ENCODE data around the gene FUT4. TPM values are rescaled to one million over a fixed set of nuclear protein-coding genes. Genes with fewer than 3 reads are reported as not detected.
"Not testable (repeated sequence)": the region's sequence is repeated elsewhere in the genome, so short reads cannot be mapped to it uniquely, and the experiment has no call there.

FUT4 gene
- total and polyA plus RNA-seq, 2 donors (not counting 1 experiment from before 2014, with no cell fraction given), result 0.89 to 3.7 TPM

- Histone ChIP-seq H3K79me2 (ENCODE audit: control insufficient read depth, insufficient read depth, low read length) (no peaks in the 10 kb centered on the region), H3K36me3 (replicated peaks in 1 of 2; ENCODE audit: control extremely low read depth in 1 of 2, control insufficient read depth in 1 of 2, extremely low read depth in 1 of 2, insufficient read depth in 2 of 2, low read length in 1 of 2) (no peaks in the 10 kb centered on the region), H3K27me3 (replicated peaks in 1 of 4; ENCODE audit: control extremely low read depth in 1 of 4, control insufficient read depth in 3 of 4, insufficient read depth in 4 of 4, low read length in 3 of 4) (no peaks in the 10 kb centered on the region), H3K4me2 (replicated peaks; ENCODE audit: low read depth, low read length, poor library complexity, severe bottlenecking) (no peak overlapping the region), H3K4me3 (ENCODE audit: control extremely low read depth in 1 of 5, extremely low read depth in 1 of 5, insufficient read depth in 1 of 5, low read depth in 2 of 5, low read length in 4 of 5) (no peak overlapping the region), H4K20me1 (ENCODE audit: control insufficient read depth, insufficient read depth, low read length, poor library complexity, severe bottlenecking) (no peaks in the 10 kb centered on the region), H2AFZ (ENCODE audit: insufficient read depth, low read depth, low read length, poor library complexity, severe bottlenecking) (no peak overlapping the region), H3K4me1 (ENCODE audit: control insufficient read depth in 2 of 2, insufficient read depth in 2 of 2, low read length in 2 of 2) (no peaks in the 10 kb centered on the region), H3K9me3 (ENCODE audit: control extremely low read depth in 1 of 3, control insufficient read depth in 2 of 3, insufficient read depth in 1 of 3, low read length in 2 of 3) (no peaks in the 10 kb centered on the region), H3K9ac (ENCODE audit: low read length) (no peak overlapping the region), H3K27ac (ENCODE audit: low read length in 2 of 2) (no peak overlapping the region)
- DNase-seq (no peak), ATAC-seq (ENCODE audit: low read depth) (no peak)
- Mint-ChIP-seq H3K4me3 (no peak overlapping the region), H3K27me3 (no peaks in the 10 kb centered on the region), H3K4me1 (peaks cover 7% of the 10 kb centered on the region), H3K27ac (no peak overlapping the region), H3K9me3 (ENCODE audit: insufficient read depth) (no peaks in the 10 kb centered on the region)
- TF ChIP-seq CTCF (IDR thresholded peaks at IDR 0.05) (no peak), EZH2 (IDR thresholded peaks at IDR 0.05; ENCODE audit: borderline replicate concordance, insufficient read depth, low read depth, low read length, poor library complexity, severe bottlenecking) (no peak)
- ChIA-PET CTCF (no interaction called here), POLR2A (no interaction called here)
- 17% methylated on average over 2 of the region's 4 CpGs for WGBS (ENCODE audit: insufficient coverage)
- intact Hi-C loops (cut with micrococcal nuclease), result no loop called here
Measured at GRCh38 chr11:94550513-94550912, 6.8 kb downstream of the FUT4 start.

GRCh38 chr11:94553938-94554337 lies 10.2 kb downstream of the FUT4 start:
- Mint-ChIP-seq H3K27me3 (peaks cover 3% of the 10 kb centered on the region), H3K4me3 (no peak overlapping the region), H3K27ac (no peak overlapping the region), H3K9me3 (ENCODE audit: insufficient read depth) (no peaks in the 10 kb centered on the region), H3K4me1 (peaks cover 3% of the 10 kb centered on the region)
- Histone ChIP-seq H3K79me2 (ENCODE audit: control insufficient read depth, insufficient read depth, low read length) (no peaks in the 10 kb centered on the region), H3K9me3 (ENCODE audit: control extremely low read depth in 1 of 3, control insufficient read depth in 2 of 3, insufficient read depth in 1 of 3, low read length in 2 of 3) (no peaks in the 10 kb centered on the region), H3K9ac (ENCODE audit: low read length) (no peak overlapping the region), H3K36me3 (replicated peaks in 1 of 2; ENCODE audit: control extremely low read depth in 1 of 2, control insufficient read depth in 1 of 2, extremely low read depth in 1 of 2, insufficient read depth in 2 of 2, low read length in 1 of 2) (no peaks in the 10 kb centered on the region), H3K27me3 (replicated peaks in 1 of 4; ENCODE audit: control extremely low read depth in 1 of 4, control insufficient read depth in 3 of 4, insufficient read depth in 4 of 4, low read length in 3 of 4) (no peaks in the 10 kb centered on the region), H3K4me1 (ENCODE audit: control insufficient read depth in 2 of 2, insufficient read depth in 2 of 2, low read length in 2 of 2) (peaks cover 0 to 5% of the 10 kb centered on the region in 2 donors), H3K4me3 (ENCODE audit: control extremely low read depth in 1 of 5, extremely low read depth in 1 of 5, insufficient read depth in 1 of 5, low read depth in 2 of 5, low read length in 4 of 5) (no peak overlapping the region), H3K27ac (ENCODE audit: low read length in 2 of 2) (no peak overlapping the region), H2AFZ (ENCODE audit: insufficient read depth, low read depth, low read length, poor library complexity, severe bottlenecking) (no peak overlapping the region), H3K4me2 (replicated peaks; ENCODE audit: low read depth, low read length, poor library complexity, severe bottlenecking) (no peak overlapping the region), H4K20me1 (ENCODE audit: control insufficient read depth, insufficient read depth, low read length, poor library complexity, severe bottlenecking) (no peaks in the 10 kb centered on the region)
- intact Hi-C loops (cut with micrococcal nuclease), result no loop called here
- CTCF ChIA-PET, result no interaction called here
- WGBS (ENCODE audit: insufficient coverage), result 0% methylated on average over 1 of the region's 1 CpG
- POLR2A ChIA-PET, result no interaction called here
- ATAC-seq (ENCODE audit: low read depth), result no peak
- TF ChIP-seq CTCF (IDR thresholded peaks at IDR 0.05) (no peak), EZH2 (IDR thresholded peaks at IDR 0.05; ENCODE audit: borderline replicate concordance, insufficient read depth, low read depth, low read length, poor library complexity, severe bottlenecking) (no peak)
- DNase-seq, result no peak

GRCh38 chr11:94555752-94556329 lies 12.1 kb downstream of the FUT4 start:
- WGBS (ENCODE audit: insufficient coverage), result 89% methylated on average over 4 of the region's 8 CpGs
- intact Hi-C loops (cut with micrococcal nuclease); DNase-seq; H3K4me3 Mint-ChIP-seq; H3K4me1 ChIP-seq (ENCODE audit: control insufficient read depth in 2 of 2, insufficient read depth in 2 of 2, low read length in 2 of 2); H3K36me3 ChIP-seq (replicated peaks in 1 of 2; ENCODE audit: control extremely low read depth in 1 of 2, control insufficient read depth in 1 of 2, extremely low read depth in 1 of 2, insufficient read depth in 2 of 2, low read length in 1 of 2); H3K27ac Mint-ChIP-seq; H2AFZ ChIP-seq (ENCODE audit: insufficient read depth, low read depth, low read length, poor library complexity, severe bottlenecking); H3K9me3 Mint-ChIP-seq (ENCODE audit: insufficient read depth); H3K9me3 ChIP-seq (ENCODE audit: control extremely low read depth in 1 of 3, control insufficient read depth in 2 of 3, insufficient read depth in 1 of 3, low read length in 2 of 3); ATAC-seq (ENCODE audit: low read depth); H4K20me1 ChIP-seq (ENCODE audit: control insufficient read depth, insufficient read depth, low read length, poor library complexity, severe bottlenecking); H3K4me2 ChIP-seq (replicated peaks; ENCODE audit: low read depth, low read length, poor library complexity, severe bottlenecking); H3K4me1 Mint-ChIP-seq; H3K27me3 ChIP-seq (replicated peaks in 1 of 4; ENCODE audit: control extremely low read depth in 1 of 4, control insufficient read depth in 3 of 4, insufficient read depth in 4 of 4, low read length in 3 of 4); H3K4me3 ChIP-seq (ENCODE audit: control extremely low read depth in 1 of 5, extremely low read depth in 1 of 5, insufficient read depth in 1 of 5, low read depth in 2 of 5, low read length in 4 of 5); H3K9ac ChIP-seq (ENCODE audit: low read length); H3K79me2 ChIP-seq (ENCODE audit: control insufficient read depth, insufficient read depth, low read length); H3K27me3 Mint-ChIP-seq; H3K27ac ChIP-seq (ENCODE audit: low read length in 2 of 2): not testable (repeated sequence)
- ChIA-PET CTCF (interaction anchor here (0.7 to 1.2 kb wide), 2 partner anchors 33 to 562 kb away, joined by 3 to 4 read pairs; no protein-coding TSS in a partner anchor), POLR2A (interaction anchor here (0.7 kb wide), 1 partner anchor 1066 kb away, joined by 5 read pairs; no protein-coding TSS in a partner anchor)
